H9 (cell line): ENCODE data around the gene WDR48. TPM values are rescaled to one million over a fixed set of nuclear protein-coding genes. Genes with fewer than 3 reads are reported as not detected.

Source experiments
- DNase-seq: peaks from one replicate; pipeline ENCODE4 v3.0.0-alpha.2; 2017
- H2AFZ ChIP-seq: one replicate; pipeline ENCODE4 v1.6.1; 2013; ENCODE audit warnings: mild to moderate bottlenecking, low read length, control low read depth, moderate library complexity
- H2AK5ac ChIP-seq: 2 replicates; pipeline ENCODE4 v1.6.1; 2013; ENCODE audit warnings: low read length, control low read depth, mixed read lengths; ENCODE audit not compliant: insufficient read length
- H2BK120ac ChIP-seq: one replicate; pipeline ENCODE4 v1.6.1; 2013; ENCODE audit warnings: low read depth, mild to moderate bottlenecking, low read length, control low read depth, inconsistent platforms; ENCODE audit not compliant: poor library complexity, severe bottlenecking
- H2BK12ac ChIP-seq: 2 replicates; pipeline ENCODE4 v1.6.1; 2013; ENCODE audit warnings: low read length, control low read depth, mixed read lengths, low read depth; ENCODE audit not compliant: insufficient read length
- H2BK15ac ChIP-seq: 2 replicates; pipeline ENCODE4 v1.6.1; 2013; ENCODE audit warnings: low read depth, low read length, control low read depth
- H2BK20ac ChIP-seq: one replicate; pipeline ENCODE4 v1.6.1; 2013; ENCODE audit warnings: low read depth, mild to moderate bottlenecking, low read length, control low read depth, inconsistent platforms; ENCODE audit not compliant: poor library complexity, severe bottlenecking
- H2BK5ac ChIP-seq: 2 replicates; pipeline ENCODE4 v1.6.1; 2013; ENCODE audit warnings: low read length, control low read depth, mixed read lengths; ENCODE audit not compliant: insufficient read length
- H3K14ac ChIP-seq: 2 replicates; pipeline ENCODE4 v1.6.1; 2013; ENCODE audit warnings: low read length, control low read depth; ENCODE audit not compliant: insufficient read depth
- H3K18ac ChIP-seq: 2 replicates; pipeline ENCODE4 v1.6.1; 2013; ENCODE audit warnings: low read depth, mild to moderate bottlenecking, mixed read lengths, low read length, control low read depth; ENCODE audit not compliant: insufficient read length
- H3K23ac ChIP-seq: 2 replicates; pipeline ENCODE4 v1.6.1; 2013; ENCODE audit warnings: low read length, control low read depth, mixed read lengths, low read depth; ENCODE audit not compliant: insufficient read length
- H3K23me2 ChIP-seq: 2 replicates; pipeline ENCODE4 v1.6.1; 2013; ENCODE audit warnings: low read depth, mild to moderate bottlenecking, mixed read lengths, low read length, control low read depth; ENCODE audit not compliant: insufficient read length, poor library complexity, severe bottlenecking
- H3K27ac ChIP-seq: 2 replicates; pipeline ENCODE4 v1.5.1; 2013; ENCODE audit warnings: low read length, control low read depth, mixed read lengths, low read depth; ENCODE audit not compliant: insufficient read length
- H3K27me3 ChIP-seq: 2 replicates; pipeline ENCODE4 v1.6.1; 2013; ENCODE audit warnings: low read length, control low read depth, inconsistent platforms; ENCODE audit not compliant: insufficient read depth
- H3K4ac ChIP-seq: 2 replicates; pipeline ENCODE4 v1.6.1; 2013; ENCODE audit warnings: low read depth, mild to moderate bottlenecking, control low read depth, inconsistent platforms, low read length, moderate library complexity
- H3K4me1 ChIP-seq: 2 replicates; pipeline ENCODE4 v1.6.1; 2013; ENCODE audit warnings: low read length, control low read depth, inconsistent platforms; ENCODE audit not compliant: insufficient read depth
- H3K4me2 ChIP-seq: 2 replicates; pipeline ENCODE4 v1.6.1; 2013; ENCODE audit warnings: low read length, control low read depth, mixed read lengths; ENCODE audit not compliant: insufficient read length, insufficient read depth
- H3K56ac ChIP-seq: 2 replicates; pipeline ENCODE4 v1.6.1; 2013; ENCODE audit warnings: low read depth, mild to moderate bottlenecking, mixed read lengths, low read length, control low read depth; ENCODE audit not compliant: insufficient read length
- H3K79me1 ChIP-seq: 2 replicates; pipeline ENCODE4 v1.6.1; 2013; ENCODE audit warnings: low read depth, mild to moderate bottlenecking, moderate library complexity, low read length, control low read depth, inconsistent platforms; ENCODE audit not compliant: insufficient read depth, poor library complexity, severe bottlenecking
- H3K79me2 ChIP-seq: 2 replicates; pipeline ENCODE4 v1.6.1; 2013; ENCODE audit warnings: low read length, control low read depth, inconsistent platforms; ENCODE audit not compliant: insufficient read depth
- H3K9ac ChIP-seq: 2 replicates; pipeline ENCODE4 v1.6.1; 2013; ENCODE audit warnings: low read length, control low read depth, mixed read lengths; ENCODE audit not compliant: insufficient read length; ENCODE audit errors: extremely low read depth
- H3K9me3 ChIP-seq: one replicate; pipeline ENCODE4 v1.6.1; 2013; ENCODE audit warnings: low read depth, low read length, inconsistent platforms; ENCODE audit not compliant: control insufficient read depth
- H3T11ph ChIP-seq: one replicate; pipeline ENCODE4 v1.6.1; 2013; ENCODE audit warnings: mild to moderate bottlenecking, low read length, control low read depth, inconsistent platforms
- H4K20me1 ChIP-seq: one replicate; pipeline ENCODE4 v1.6.1; 2013; ENCODE audit not compliant: control insufficient read depth, insufficient read length, insufficient read depth
- H4K5ac ChIP-seq: 2 replicates; pipeline ENCODE4 v1.6.1; 2013; ENCODE audit warnings: low read depth, mild to moderate bottlenecking, mixed read lengths, low read length, control low read depth; ENCODE audit not compliant: insufficient read length
- H4K8ac ChIP-seq: replicated peaks from 2 replicates; pipeline ENCODE4 v1.6.1; 2013; ENCODE audit warnings: low read length, control low read depth, mixed read lengths, low read depth; ENCODE audit not compliant: insufficient read length
- H4K91ac ChIP-seq: 2 replicates; pipeline ENCODE4 v1.6.1; 2013; ENCODE audit warnings: low read depth, mild to moderate bottlenecking, moderate library complexity, mixed read lengths, low read length, control low read depth; ENCODE audit not compliant: insufficient read length
- H3K27ac Mint-ChIP-seq, 3 experiments: 2 replicates in 2 of 3; 3 replicates in 1 of 3; pipeline ENCODE4 v1.8.0; 2020 to 2021; ENCODE audit warnings: mixed read lengths in 3 of 3, mild to moderate bottlenecking in 1 of 3, moderate library complexity in 1 of 3
- H3K27me3 Mint-ChIP-seq: 2 replicates; pipeline ENCODE4 v1.8.0; 2021; ENCODE audit warnings: low read depth, mild to moderate bottlenecking, moderate library complexity, mixed read lengths
- H3K36me3 Mint-ChIP-seq, 3 experiments: 2 replicates in 2 of 3; 3 replicates in 1 of 3; pipeline ENCODE4 v1.8.0; 2020 to 2021; ENCODE audit warnings: low read depth in 3 of 3, mixed read lengths in 3 of 3; ENCODE audit not compliant: insufficient read depth in 1 of 3
- H3K4me1 Mint-ChIP-seq, 2 experiments: 2 replicates each; pipeline ENCODE4 v1.8.0; 2020; ENCODE audit warnings: mixed read lengths in 2 of 2
- H3K4me3 Mint-ChIP-seq, 2 experiments: 2 replicates in 1 of 2; 3 replicates in 1 of 2; pipeline ENCODE4 v1.8.0; 2020 to 2021; ENCODE audit warnings: mild to moderate bottlenecking in 2 of 2, mixed read lengths in 2 of 2, moderate library complexity in 1 of 2
- H3K9me3 Mint-ChIP-seq, 2 experiments: 2 replicates in 1 of 2; 3 replicates in 1 of 2; pipeline ENCODE4 v1.8.0; 2020; ENCODE audit warnings: mild to moderate bottlenecking in 2 of 2, mixed read lengths in 2 of 2, moderate library complexity in 1 of 2
- CTCF ChIP-seq: fragments of 200-600 bp; sonication (generic); conservative IDR thresholded peaks from 3 replicates; pipeline ENCODE4 v1.8.0; 2021; ENCODE audit warnings: antibody characterized with exemption, mild to moderate bottlenecking
- WGBS: extraction: QIAGEN DNeasy Blood & Tissue Kit; methylation state at CpG from one replicate; pipeline ENCODE4 v1.1.7; 2013; ENCODE audit warnings: missing lambda C conversion rate, low lambda C conversion rate, mixed read lengths; ENCODE audit not compliant: insufficient read length; ENCODE audit errors: extremely low coverage; 5-methylcytosine and 5-hydroxymethylcytosine counted together
- total RNA-seq: library from RNA; stranded (reverse); gene quantifications from 2 replicates; pipeline ENCODE4 v1.2.1, GENCODE V29; 2021

The WDR48 gene
- total RNA-seq, 1 experiment from 2014 or later = 52.7 TPM

- Histone ChIP-seq H2BK120ac (no peak overlapping the region), H3K79me1 (no peaks in the 10 kb centered on the region), H3K23me2 (no peaks in the 10 kb centered on the region), H4K5ac (no peak overlapping the region), H3T11ph (no peak overlapping the region), H3K27me3 (no peaks in the 10 kb centered on the region), H3K14ac (no peak overlapping the region), H2BK5ac (no peak overlapping the region), H3K23ac (no peak overlapping the region), H3K18ac (no peak overlapping the region), H2AFZ (no peak overlapping the region), H4K91ac (no peak overlapping the region), H3K27ac (no peak overlapping the region), H4K8ac (no peak overlapping the region), H2BK15ac (no peak overlapping the region), H3K9ac (no peak overlapping the region), H3K79me2 (no peaks in the 10 kb centered on the region; the same call in 1 of the 2 replicates), H3K4ac (no peak overlapping the region), H3K56ac (no peak overlapping the region), H2AK5ac (no peak overlapping the region), H2BK20ac (no peak overlapping the region), H3K4me2 (no peak overlapping the region), H2BK12ac (no peak overlapping the region), H3K4me1 (peaks cover 15% of the 10 kb centered on the region; the same call in 1 of the 2 replicates), H3K9me3 (no peaks in the 10 kb centered on the region), H4K20me1 (no peaks in the 10 kb centered on the region)
- DNase-seq = peak; percentile 12
- H3K4me1 Mint-ChIP-seq = peaks cover 19 to 24% of the 10 kb centered on the region in 2 experiments
- no peaks in the 10 kb centered on the region for H3K9me3 Mint-ChIP-seq
- H3K27me3 Mint-ChIP-seq = no peaks in the 10 kb centered on the region
- peaks cover 14 to 56% (median 44%) of the 10 kb centered on the region in 3 experiments; a peak in 6 of 7 replicates for H3K36me3 Mint-ChIP-seq
- no peak overlapping the region; a peak in 1 of 7 replicates for H3K27ac Mint-ChIP-seq
- TF ChIP-seq CTCF = no peak
- H3K4me3 Mint-ChIP-seq = 0 out of 5 replicates have a peak overlapping the region, but pooled peaks of 1 of the 2 experiments have one; percentile 46
- no CpG with 5 or more reads among the region's 14 CpGs for WGBS
These were observed 91.5 kb downstream of the WDR48 start for GRCh38 chr3:39143051-39143885.
